HepG2 (cell line): ENCODE results near the gene RILPL1. TPM values are rescaled to one million over a fixed set of nuclear protein-coding genes. Genes with fewer than 3 reads are reported as not detected.

ENCODE experiments used
- ATAC-seq: fragments of 200-7000 bp; cut with Tn5 transposase; 3 replicates; pipeline ENCODE4 v1.9.1; 2020; ENCODE audit warnings: mild to moderate bottlenecking, moderate library complexity
- Bru-seq: library from RNA; stranded (reverse); fragments of 400-500 nt; gene quantifications from one replicate; lab custom pipeline; 2021; lab: Mats Ljungman, UMichigan
- BruChase-seq, 2 experiments: library from RNA; stranded (reverse); fragments of 400-500 nt; gene quantifications; one replicate each; lab custom pipeline; 2021; lab: Mats Ljungman, UMichigan
- BruUV-seq: library from RNA; stranded (reverse); fragments of 400-500 nt; replicated peaks from 2 replicates; lab custom pipeline; 2021; lab: Mats Ljungman, UMichigan
- CTCF ChIA-PET: fragments of 300-600 bp; formaldehyde crosslinking; extraction: SDS; loops from one replicate; lab custom pipeline; 2021; ENCODE audit warnings: low total read pairs, inconsistent platforms, low intra/inter-chr PET ratio; lab: Yijun Ruan, JAX
- POLR2A ChIA-PET: fragments of 350-600 bp; sonication (Branson Sonifier 250); formaldehyde crosslinking; loops from one replicate; lab custom pipeline; 2020; ENCODE audit warnings: antibody characterized with exemption, inconsistent platforms; lab: Yijun Ruan, JAX
- DNase-seq: peaks from one replicate; pipeline ENCODE4 v3.0.0-alpha.2; 2015; ENCODE audit warnings: low spot score
- FAIRE-seq: peaks from 3 replicates; lab custom pipeline; 2011; peaks lifted over from hg19 to GRCh38; lab: Jason Lieb, UNC
- H2AFZ ChIP-seq: one replicate; pipeline ENCODE4 v1.6.1; 2011; ENCODE audit warnings: low read length, inconsistent platforms
- H3K27ac ChIP-seq: fragments of 300-600 bp; 3 replicates; pipeline ENCODE4 v1.8.0; 2011; ENCODE audit warnings: mixed run types, mild to moderate bottlenecking, mixed read lengths, low read length, inconsistent platforms; ENCODE audit not compliant: insufficient read depth; ENCODE audit errors: extremely low read length
- H3K27me3 ChIP-seq, 2 experiments: fragments of 200-600 bp in 1 of 2; 2 replicates in 1 of 2; 3 replicates in 1 of 2; pipeline versions ENCODE4 v1.6.0 to v1.8.0; 2011; ENCODE audit warnings: low read length in 2 of 2, mild to moderate bottlenecking in 2 of 2, moderate library complexity in 2 of 2, inconsistent platforms in 1 of 2; ENCODE audit not compliant: insufficient read depth in 2 of 2, control insufficient read depth in 1 of 2
- H3K36me3 ChIP-seq, 2 experiments: fragments of 200-600 bp in 1 of 2; replicated peaks in 1 of 2; 2 replicates in 1 of 2; 3 replicates in 1 of 2; pipeline versions ENCODE4 v1.5.1 to v1.8.0; 2011; ENCODE audit warnings: low read length in 2 of 2, inconsistent platforms in 1 of 2; ENCODE audit not compliant: insufficient read depth in 2 of 2, control insufficient read depth in 1 of 2
- H3K4me1 ChIP-seq: 2 replicates; pipeline ENCODE4 v1.5.1; 2012; ENCODE audit warnings: low read length, inconsistent platforms; ENCODE audit not compliant: insufficient read depth
- H3K4me2 ChIP-seq: 2 replicates; pipeline ENCODE4 v1.6.0; 2011; ENCODE audit warnings: low read depth, low read length, inconsistent platforms
- H3K4me3 ChIP-seq, 3 experiments: fragments of 200-600 bp in 1 of 3; sonication (generic), shearing (Covaris generic) in 1 of 3; replicated peaks in 1 of 3; 2 replicates each; pipeline ENCODE4 v1.5.1; 2011 to 2016; ENCODE audit warnings: low read length in 3 of 3, inconsistent platforms in 2 of 3, low read depth in 2 of 3, mild to moderate bottlenecking in 2 of 3, control low read depth in 1 of 3, mixed read lengths in 1 of 3; ENCODE audit not compliant: insufficient read depth in 1 of 3
- H3K79me2 ChIP-seq: one replicate; pipeline ENCODE4 v1.6.1; 2011; ENCODE audit warnings: low read length, inconsistent platforms; ENCODE audit not compliant: insufficient read depth
- H3K9ac ChIP-seq: 2 replicates; pipeline ENCODE4 v1.6.0; 2011; ENCODE audit warnings: mild to moderate bottlenecking, low read depth, low read length, inconsistent platforms; ENCODE audit not compliant: insufficient read depth
- H3K9me3 ChIP-seq: 2 replicates; pipeline ENCODE4 v1.5.1; 2012; ENCODE audit warnings: mild to moderate bottlenecking, low read length
- H4K20me1 ChIP-seq: 2 replicates; pipeline ENCODE4 v1.6.0; 2011; ENCODE audit warnings: inconsistent platforms, mild to moderate bottlenecking, low read length, moderate library complexity; ENCODE audit not compliant: insufficient read depth
- HOXA9 ChIP-seq: sonication (generic); formaldehyde crosslinking; IDR thresholded peaks from 2 replicates; pipeline ENCODE4 v1.8.1; 2022; ENCODE audit warnings: missing genetic modification reagents, mild to moderate bottlenecking, moderate library complexity, borderline replicate concordance
- ZNF263 ChIP-seq: sonication (generic); formaldehyde crosslinking; IDR thresholded peaks from 2 replicates; pipeline ENCODE4 v1.4.0; 2020; ENCODE audit warnings: missing genetic modification reagents
- ZNF547 ChIP-seq: sonication (generic); formaldehyde crosslinking; IDR thresholded peaks from 2 replicates; pipeline ENCODE4 v1.5.1; 2020; ENCODE audit warnings: mild to moderate bottlenecking, missing genetic modification reagents
- ZNF891 ChIP-seq: sonication (generic); formaldehyde crosslinking; IDR thresholded peaks from 2 replicates; pipeline ENCODE4 v1.5.0; 2020; ENCODE audit warnings: mild to moderate bottlenecking, missing genetic modification reagents
- WGBS: methylation state at CpG from one replicate; pipeline ENCODE4 v1.1.6; 2017; ENCODE audit warnings: low lambda C conversion rate; 5-methylcytosine and 5-hydroxymethylcytosine counted together
- in situ Hi-C: cut with HindIII; loops from 2 replicates; pipeline ENCODE4 v1.10.0; 2017; ENCODE audit warnings: low pct_unique_long_range_greater_than_20kb; ENCODE audit not compliant: extremely low pct_ligation_motif_present
- intact Hi-C: fragments of 100-400 bp; cut with micrococcal nuclease; formaldehyde crosslinking; loops from one replicate; pipeline ENCODE4 v1.10.0; 2022; ENCODE audit not compliant: unreplicated experiment
- long read RNA-seq, 2 experiments: library from RNA in 1 of 2; library from polyadenylated mRNA in 1 of 2; stranded (forward) in 1 of 2; unstranded in 1 of 2; transcript quantifications; one replicate each; pipeline ENCODE4 v2.0.0, GENCODE V29; 2019 to 2022
- polyA minus RNA-seq, 3 experiments: library from RNA; depleted of rRNA, polyadenylated mRNA; stranded (reverse); fragments of >200 nt; gene quantifications; 2 replicates each; pipeline ENCODE4 v1.2.3, GENCODE V29; 2011; ENCODE audit warnings: low replicate concordance in 1 of 3
- polyA plus RNA-seq, 8 experiments: library from polyadenylated mRNA; depleted of rRNA in 3 of 8; stranded (reverse) in 7 of 8; unstranded in 1 of 8; fragments of >200 nt; fragmentation: Illumina TruSeq in 4 of 8; extraction: Trizol in 4 of 8; gene quantifications; 2 replicates each; pipeline versions ENCODE4 v1.2.1 to v1.2.3, GENCODE V29; 2011 to 2016; ENCODE audit warnings: low read depth in 4 of 8, missing spikeins in 1 of 8, mixed read lengths in 1 of 8; ENCODE audit not compliant: insufficient read depth in 1 of 8
- total RNA-seq, 5 experiments: library from RNA; depleted of rRNA; stranded (reverse); fragments of >200 nt; fragmentation: Illumina TruSeq; extraction: Trizol; gene quantifications; 2 replicates each; pipeline ENCODE4 v1.2.3, GENCODE V29; 2016; ENCODE audit warnings: low read depth in 1 of 5
- TF ChIP-seq, protein P1 (sequence below): sonication (generic); formaldehyde crosslinking; IDR thresholded peaks from 2 replicates; pipeline ENCODE4 v1.5.1; 2020; ENCODE audit warnings: missing genetic modification reagents, mild to moderate bottlenecking, borderline replicate concordance
- TF ChIP-seq, protein P2 (sequence below): sonication (generic); formaldehyde crosslinking; IDR thresholded peaks from 2 replicates; pipeline ENCODE4 v1.4.0; 2020; ENCODE audit warnings: mild to moderate bottlenecking, low read depth, missing genetic modification reagents
- TF ChIP-seq, protein P3 (sequence below): sonication (generic); formaldehyde crosslinking; conservative IDR thresholded peaks from 2 replicates; pipeline ENCODE4 v1.4.0; 2020; ENCODE audit warnings: missing genetic modification reagents

The RILPL1 gene, protein sequence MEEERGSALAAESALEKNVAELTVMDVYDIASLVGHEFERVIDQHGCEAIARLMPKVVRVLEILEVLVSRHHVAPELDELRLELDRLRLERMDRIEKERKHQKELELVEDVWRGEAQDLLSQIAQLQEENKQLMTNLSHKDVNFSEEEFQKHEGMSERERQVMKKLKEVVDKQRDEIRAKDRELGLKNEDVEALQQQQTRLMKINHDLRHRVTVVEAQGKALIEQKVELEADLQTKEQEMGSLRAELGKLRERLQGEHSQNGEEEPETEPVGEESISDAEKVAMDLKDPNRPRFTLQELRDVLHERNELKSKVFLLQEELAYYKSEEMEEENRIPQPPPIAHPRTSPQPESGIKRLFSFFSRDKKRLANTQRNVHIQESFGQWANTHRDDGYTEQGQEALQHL
- total RNA-seq (2016; rRNA removed; fragmentation: Illumina TruSeq; extraction: Trizol) (3.9 and 5.8 TPM in 2 replicates), polyA plus RNA-seq (2011; rRNA removed) (28.4 and 32.0 TPM in 2 replicates), polyA minus RNA-seq (2011; rRNA and poly(A)+ RNA removed; ENCODE audit: low replicate concordance) (7.3 and 20.5 TPM in 2 replicates), Bru-seq, nascent RNA (percentile 67 among the genes with signal in this experiment), BruChase-seq, experiment 1, labeled RNA remaining after a 6-hour chase (percentile 56 among the genes with signal in this experiment), BruChase-seq, experiment 2, labeled RNA remaining after a 2-hour chase (percentile 68 among the genes with signal in this experiment)
- total RNA-seq (2016; cell fraction: cytosol; rRNA removed; fragmentation: Illumina TruSeq; extraction: Trizol; ENCODE audit: low read depth): 6.3 and 6.7 TPM in 2 replicates
- total RNA-seq (2016; cell fraction: insoluble cytoplasmic fraction; rRNA removed; fragmentation: Illumina TruSeq; extraction: Trizol): 2.8 and 5.3 TPM in 2 replicates
- 6.3 and 7.3 TPM in 2 replicates for total RNA-seq (2016; cell fraction: membrane; rRNA removed; fragmentation: Illumina TruSeq; extraction: Trizol)
- total RNA-seq (2016; cell fraction: nucleus; rRNA removed; fragmentation: Illumina TruSeq; extraction: Trizol): 4.4 and 5.2 TPM in 2 replicates
- 17.9 and 21.6 TPM in 2 replicates for polyA plus RNA-seq (2011; cell fraction: cytosol; rRNA removed)
- 30.6 and 32.1 TPM in 2 replicates for polyA plus RNA-seq (2011; cell fraction: nucleus; rRNA removed)
- 14.7 and 22.7 TPM in 2 replicates for polyA plus RNA-seq (2012)
- polyA plus RNA-seq (2016; cell fraction: cytosol; fragmentation: Illumina TruSeq; extraction: Trizol; ENCODE audit: low read depth): 6.6 and 7.4 TPM in 2 replicates
- 6.6 and 7.8 TPM in 2 replicates for polyA plus RNA-seq (2016; cell fraction: insoluble cytoplasmic fraction; fragmentation: Illumina TruSeq; extraction: Trizol; ENCODE audit: low read depth)
- polyA plus RNA-seq (2016; cell fraction: membrane; fragmentation: Illumina TruSeq; extraction: Trizol; ENCODE audit: low read depth): 9.0 and 9.4 TPM in 2 replicates
- 19.9 and 21.9 TPM in 2 replicates for polyA plus RNA-seq (2016; cell fraction: nucleus; fragmentation: Illumina TruSeq; extraction: Trizol; ENCODE audit: insufficient read depth, low read depth)
- 9.8 and 11.1 TPM in 2 replicates for polyA minus RNA-seq (2011; cell fraction: cytosol; rRNA and poly(A)+ RNA removed)
- 16.5 and 17.8 TPM in 2 replicates for polyA minus RNA-seq (2011; cell fraction: nucleus; rRNA and poly(A)+ RNA removed)
- long read RNA-seq, experiment 1, partial matches to known transcripts: 1 of 3 reads
- long read RNA-seq, experiment 1, other reads (novel, unspliced or antisense): 1 of 3 reads
- long read RNA-seq, experiment 2, partial matches to known transcripts: 3 of 59 reads
- long read RNA-seq, experiment 2, other reads (novel, unspliced or antisense): 54 of 59 reads

DNA sequence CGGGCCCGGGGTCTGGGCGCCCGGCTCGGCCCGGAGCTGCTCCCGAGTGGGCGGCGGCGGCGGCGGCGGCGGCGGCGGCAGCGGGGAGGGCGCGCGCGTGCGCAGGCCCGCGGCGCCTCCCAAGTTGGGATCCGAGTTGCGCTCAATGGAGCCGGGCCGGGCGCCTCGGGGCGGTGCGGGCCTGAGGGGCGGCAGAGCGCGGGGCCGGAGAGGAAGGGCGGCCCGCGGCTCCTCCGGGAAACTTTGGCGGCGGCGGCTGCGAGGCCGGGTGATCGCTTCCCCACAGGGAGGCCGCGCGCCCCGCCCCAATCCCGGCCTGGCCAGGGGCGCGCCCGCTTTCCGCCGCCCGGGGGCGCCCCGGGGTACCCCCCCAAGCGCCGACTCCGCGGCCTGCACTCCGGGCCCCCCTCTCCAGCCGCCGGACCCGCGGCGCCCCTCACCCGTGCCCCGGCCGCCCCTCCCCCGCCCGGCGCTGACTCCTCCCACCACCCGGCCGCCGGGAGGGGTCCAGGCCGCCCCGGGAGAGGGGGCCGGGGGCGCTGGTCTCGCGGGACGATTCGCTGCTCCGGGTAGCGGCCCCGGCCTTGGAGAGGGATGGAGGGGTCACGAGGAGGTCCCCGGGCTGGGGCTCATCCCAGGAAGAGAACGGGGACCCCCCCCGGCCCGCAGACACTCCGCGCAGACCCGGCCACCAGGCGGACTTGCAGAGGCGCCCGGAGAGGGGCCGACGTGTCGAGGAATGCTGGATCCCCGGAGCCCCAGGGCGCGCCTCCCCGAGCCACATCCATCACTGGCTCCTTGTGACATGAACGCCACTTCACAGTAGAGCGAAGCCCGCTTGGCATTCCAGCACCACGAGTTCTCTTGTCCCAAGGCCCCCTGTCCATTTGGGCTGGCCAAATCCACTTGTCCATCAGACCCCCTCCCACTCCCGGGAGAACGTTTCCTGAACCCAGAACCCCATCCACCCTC, at the start of gene RILPL1:
Gene RILPL1, minus strand, starts transcription at position 48 of the 972 bp plus-strand sequence. CDS start 237 bp downstream, outside the sequence.
- CTCF ChIA-PET: interaction anchor here (1.6 kb wide), 1 partner anchor 48 kb away, joined by 9 read pairs; no protein-coding TSS in a partner anchor
- no peaks in the 10 kb centered on the region for H3K9me3 ChIP-seq
- TSS peak; percentile 50 for BruUV-seq
- FAIRE-seq (no peak), DNase-seq (peak; percentile 58), ATAC-seq (peak; percentile 83)
- peaks cover 2 to 4% of the 10 kb centered on the region in 2 experiments; a peak in 1 of 5 replicates for H3K36me3 ChIP-seq
- H3K79me2 ChIP-seq: peaks cover 16% of the 10 kb centered on the region
- in situ Hi-C loops (loop anchor here (5.0 kb wide), 1 partner anchor 48 kb away; the partner anchor contains the start of gene TMED2), intact Hi-C loops (loop anchor here (2.0 kb wide), 1 partner anchor 37 kb away; no protein-coding TSS in a partner anchor)
- peak within 1 kb of the TSS; percentile 89 for H3K9ac ChIP-seq
- POLR2A ChIA-PET: interaction anchor here (0.6 to 1.6 kb wide), 4 partner anchors 7 to 150 kb away, joined by 3 to 4 read pairs (median 4); partner anchors contain the start of gene KMT5A
- H3K4me1 ChIP-seq: peaks cover 44% of the 10 kb centered on the region
- peaks cover 4% of the 10 kb centered on the region; the same call in 1 of the 2 replicates for H4K20me1 ChIP-seq
- peak within 1 kb of the TSS; percentile 76 for H3K27ac ChIP-seq
- peak within 1 kb of the TSS; percentile 89 for H3K4me2 ChIP-seq
- H3K27me3 ChIP-seq: no peaks in the 10 kb centered on the region
- 5% methylated on average over 2 of the region's 114 CpGs for WGBS
- H3K4me3 ChIP-seq: peak within 1 kb of the TSS; percentile 65 to 93 (median 85)
- H2AFZ ChIP-seq: no peak within 1 kb of the TSS
- peak; percentile 85 for TF ChIP-seq ZNF263
- TF ChIP-seq, protein P1, sequence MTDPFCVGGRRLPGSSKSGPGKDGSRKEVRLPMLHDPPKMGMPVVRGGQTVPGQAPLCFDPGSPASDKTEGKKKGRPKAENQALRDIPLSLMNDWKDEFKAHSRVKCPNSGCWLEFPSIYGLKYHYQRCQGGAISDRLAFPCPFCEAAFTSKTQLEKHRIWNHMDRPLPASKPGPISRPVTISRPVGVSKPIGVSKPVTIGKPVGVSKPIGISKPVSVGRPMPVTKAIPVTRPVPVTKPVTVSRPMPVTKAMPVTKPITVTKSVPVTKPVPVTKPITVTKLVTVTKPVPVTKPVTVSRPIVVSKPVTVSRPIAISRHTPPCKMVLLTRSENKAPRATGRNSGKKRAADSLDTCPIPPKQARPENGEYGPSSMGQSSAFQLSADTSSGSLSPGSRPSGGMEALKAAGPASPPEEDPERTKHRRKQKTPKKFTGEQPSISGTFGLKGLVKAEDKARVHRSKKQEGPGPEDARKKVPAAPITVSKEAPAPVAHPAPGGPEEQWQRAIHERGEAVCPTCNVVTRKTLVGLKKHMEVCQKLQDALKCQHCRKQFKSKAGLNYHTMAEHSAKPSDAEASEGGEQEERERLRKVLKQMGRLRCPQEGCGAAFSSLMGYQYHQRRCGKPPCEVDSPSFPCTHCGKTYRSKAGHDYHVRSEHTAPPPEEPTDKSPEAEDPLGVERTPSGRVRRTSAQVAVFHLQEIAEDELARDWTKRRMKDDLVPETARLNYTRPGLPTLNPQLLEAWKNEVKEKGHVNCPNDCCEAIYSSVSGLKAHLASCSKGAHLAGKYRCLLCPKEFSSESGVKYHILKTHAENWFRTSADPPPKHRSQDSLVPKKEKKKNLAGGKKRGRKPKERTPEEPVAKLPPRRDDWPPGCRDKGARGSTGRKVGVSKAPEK (CRISPR knock-in tag): no peak
- TF ChIP-seq HOXA9 (CRISPR knock-in tag): no peak
- TF ChIP-seq, protein P2, sequence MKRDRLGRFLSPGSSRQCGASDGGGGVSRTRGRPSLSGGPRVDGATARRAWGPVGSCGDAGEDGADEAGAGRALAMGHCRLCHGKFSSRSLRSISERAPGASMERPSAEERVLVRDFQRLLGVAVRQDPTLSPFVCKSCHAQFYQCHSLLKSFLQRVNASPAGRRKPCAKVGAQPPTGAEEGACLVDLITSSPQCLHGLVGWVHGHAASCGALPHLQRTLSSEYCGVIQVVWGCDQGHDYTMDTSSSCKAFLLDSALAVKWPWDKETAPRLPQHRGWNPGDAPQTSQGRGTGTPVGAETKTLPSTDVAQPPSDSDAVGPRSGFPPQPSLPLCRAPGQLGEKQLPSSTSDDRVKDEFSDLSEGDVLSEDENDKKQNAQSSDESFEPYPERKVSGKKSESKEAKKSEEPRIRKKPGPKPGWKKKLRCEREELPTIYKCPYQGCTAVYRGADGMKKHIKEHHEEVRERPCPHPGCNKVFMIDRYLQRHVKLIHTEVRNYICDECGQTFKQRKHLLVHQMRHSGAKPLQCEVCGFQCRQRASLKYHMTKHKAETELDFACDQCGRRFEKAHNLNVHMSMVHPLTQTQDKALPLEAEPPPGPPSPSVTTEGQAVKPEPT (CRISPR knock-in tag): 0 out of 2 replicates have a peak, but pooled peaks have one; percentile 47
- TF ChIP-seq, protein P3, sequence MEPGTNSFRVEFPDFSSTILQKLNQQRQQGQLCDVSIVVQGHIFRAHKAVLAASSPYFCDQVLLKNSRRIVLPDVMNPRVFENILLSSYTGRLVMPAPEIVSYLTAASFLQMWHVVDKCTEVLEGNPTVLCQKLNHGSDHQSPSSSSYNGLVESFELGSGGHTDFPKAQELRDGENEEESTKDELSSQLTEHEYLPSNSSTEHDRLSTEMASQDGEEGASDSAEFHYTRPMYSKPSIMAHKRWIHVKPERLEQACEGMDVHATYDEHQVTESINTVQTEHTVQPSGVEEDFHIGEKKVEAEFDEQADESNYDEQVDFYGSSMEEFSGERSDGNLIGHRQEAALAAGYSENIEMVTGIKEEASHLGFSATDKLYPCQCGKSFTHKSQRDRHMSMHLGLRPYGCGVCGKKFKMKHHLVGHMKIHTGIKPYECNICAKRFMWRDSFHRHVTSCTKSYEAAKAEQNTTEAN (CRISPR knock-in tag): peak; percentile 53; the same call in 1 of the 2 replicates
- TF ChIP-seq ZNF547 (CRISPR knock-in tag): 0 out of 2 replicates have a peak, but pooled peaks have one; percentile 37
- TF ChIP-seq ZNF891 (CRISPR knock-in tag): peak; percentile 74
